Heart left ventricle (tissue), 16 donors: ENCODE data around the gene TTC12. TPM values are rescaled to one million over a fixed set of nuclear protein-coding genes. Genes with fewer than 3 reads are reported as not detected.

ENCODE experiments used
- ATAC-seq, 4 donors: fragments of 200-7000 bp; cut with Tn5 transposase; one replicate each; pipeline ENCODE4 v1.9.1; 2020 to 2022; ENCODE audit warnings: moderate library complexity in 4 of 4, mild to moderate bottlenecking in 3 of 4, moderate number of reproducible peaks in 1 of 4
- DNase-seq, 5 donors: peaks; one replicate each; pipeline ENCODE4 v3.0.0-alpha.2; 2020
- H3K27ac ChIP-seq, 12 donors: fragments of 200-600 bp; sonication (generic) in 4 of 12; one replicate each; pipeline versions ENCODE4 v1.5.0 to v1.8.0; 2016 to 2022; ENCODE audit warnings: mild to moderate bottlenecking in 2 of 12
- H3K27me3 ChIP-seq, 9 donors: fragments of 200-600 bp; sonication (generic) in 2 of 9; one replicate each; pipeline versions ENCODE4 v1.5.1 to v1.8.0; 2016 to 2022; ENCODE audit warnings: mild to moderate bottlenecking in 3 of 9
- H3K36me3 ChIP-seq, 9 donors: fragments of 200-600 bp; sonication (generic) in 2 of 9; one replicate each; pipeline versions ENCODE4 v1.5.0 to v1.8.0; 2018 to 2022; ENCODE audit warnings: mild to moderate bottlenecking in 2 of 9
- H3K4me1 ChIP-seq, 12 donors: fragments of 200-600 bp; sonication (generic) in 4 of 12; one replicate each; pipeline versions ENCODE4 v1.5.0 to v1.8.0; 2016 to 2022; ENCODE audit warnings: mild to moderate bottlenecking in 3 of 12
- H3K4me3 ChIP-seq, 12 donors: fragments of 200-600 bp; sonication (generic) in 4 of 12; one replicate each; pipeline versions ENCODE4 v1.5.0 to v1.8.0; 2017 to 2022; ENCODE audit warnings: mild to moderate bottlenecking in 9 of 12, moderate library complexity in 4 of 12
- H3K9me3 ChIP-seq, 12 donors: fragments of 200-600 bp; sonication (generic) in 4 of 12; one replicate each; pipeline versions ENCODE4 v1.5.0 to v1.8.0; 2016 to 2022; ENCODE audit warnings: mild to moderate bottlenecking in 1 of 12
- POLR2A ChIP-seq, 2 donors: fragments of 450-650 bp; IDR thresholded peaks; one replicate each; pipeline ENCODE4 v1.6.1; 2017; ENCODE audit warnings: antibody characterized with exemption in 2 of 2, mild to moderate bottlenecking in 2 of 2, moderate library complexity in 2 of 2
- WGBS, 4 donors: extraction: QIAGEN DNeasy Blood & Tissue Kit in 2 of 4; methylation state at CpG; one replicate each; pipeline versions ENCODE4 v1.1.5 to v1.1.7; 2013 to 2018; 5-methylcytosine and 5-hydroxymethylcytosine counted together
- intact Hi-C, 10 donors: fragments of 100-400 bp; cut with DNase I; formaldehyde crosslinking; loops; one replicate each; pipeline versions ENCODE4 v1.11.1 to v1.14.2; 2022
- polyA plus RNA-seq, 2 donors: library from polyadenylated mRNA; stranded (reverse); fragments of 200-250 nt; gene quantifications; one replicate each; pipeline ENCODE4 v1.2.3, GENCODE V29; 2013
- total RNA-seq, 9 donors: library from RNA; depleted of rRNA in 2 of 9; stranded (reverse); fragments of >200 nt in 2 of 9; fragmentation: NEBNext Ultra II Directional in 3 of 9; extraction: Animal tissue kit (Norgen Biotek cat#: 25700) in 3 of 9; gene quantifications; one replicate each; pipeline versions ENCODE4 v1.1.0 to v1.2.4, GENCODE V29; 2016 to 2023
- TF ChIP-seq, protein P1 (sequence below), 12 donors: fragments of 200-600 bp; sonication (generic) in 4 of 12; IDR thresholded peaks; one replicate each; pipeline versions ENCODE4 v1.5.0 to v1.8.0; 2018 to 2022; ENCODE audit warnings: antibody characterized with exemption in 12 of 12, mild to moderate bottlenecking in 5 of 12
- donor health status: ischemic (EF 13 %, LVEDD 7.1; RV severe dilation, severe dysfunction).
- donor health status: healthy with polysubstance abuse.
- donor health status: DM: no; HTN: yes; CAD: no.
- donor health status: DM: no; HTN: no; CAD: no.
- donor health status: ischemic (EF 25% LVEDD 6.9; RV normal size, moderate dysfunction).
- donor health status: ischemic (EF 25% LVEDD 5.7; RV mildly dilated, moderate dysfunction).
- donor health status: healthy.
- donor health status: DM: yes; HTN: yes; CAD: no.
- donor health status: ischemic (EF 35%, LVEDD 5.7; RV mildly dilated, moderate dysfunction).
- donor health status: nonischemic (EF 11% LVEDD 7.7; RV severe dilation, severe dysfunction).
- donor health status: DM: yes; HTN: yes; CAD: no.
- donor health status: PGD.
- donor health status: ischemic (EF 29% LVEDD 5.4; RV normal size, mild dysfunction).
- donor health status: nonischemic (EF 23%, LVEDD 6.1; RV moderate dilation, normal function).

TTC12 gene
- total and polyA plus RNA-seq, 11 donors, result 2.7 to 11.9 (median 6.9) TPM

DNA sequence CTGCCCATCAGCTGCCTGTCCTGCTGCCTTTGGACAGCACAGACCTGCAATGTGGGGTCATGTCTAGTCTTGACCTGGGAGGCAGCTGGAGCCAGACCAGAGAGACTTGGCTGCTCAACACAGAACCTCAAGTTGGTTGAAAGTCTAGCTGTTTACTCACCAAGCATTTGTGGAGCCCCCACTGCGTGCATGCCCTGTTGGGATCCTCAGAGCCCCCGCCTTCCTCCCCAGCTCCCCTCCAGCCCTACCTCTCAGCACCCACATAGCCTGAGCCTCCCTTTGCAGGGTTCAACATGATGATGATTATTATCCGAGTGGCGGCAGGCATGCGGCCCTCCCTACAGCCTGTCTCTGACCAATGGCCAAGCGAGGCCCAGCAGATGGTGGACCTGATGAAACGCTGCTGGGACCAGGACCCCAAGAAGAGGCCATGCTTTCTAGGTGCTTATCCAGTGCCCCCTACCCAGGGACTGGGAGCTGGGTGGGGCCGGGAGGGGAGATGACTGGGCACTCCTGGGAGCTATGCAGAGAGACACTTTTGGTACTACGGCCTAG lies 81.5 kb downstream of the TTC12 start:
- Histone ChIP-seq H3K36me3 (no peaks in the 10 kb centered on the region), H3K4me3 (no peak overlapping the region), H3K4me1 (no peaks in the 10 kb centered on the region), H3K27me3 (no peaks in the 10 kb centered on the region), H3K9me3 (no peaks in the 10 kb centered on the region), H3K27ac (no peak overlapping the region)
- 90 to 96% (median 95%) methylated on average over 8 to 9 of the region's 9 CpGs for WGBS, 4 donors
- intact Hi-C loops, result no loop called here
- TF ChIP-seq, protein P1, sequence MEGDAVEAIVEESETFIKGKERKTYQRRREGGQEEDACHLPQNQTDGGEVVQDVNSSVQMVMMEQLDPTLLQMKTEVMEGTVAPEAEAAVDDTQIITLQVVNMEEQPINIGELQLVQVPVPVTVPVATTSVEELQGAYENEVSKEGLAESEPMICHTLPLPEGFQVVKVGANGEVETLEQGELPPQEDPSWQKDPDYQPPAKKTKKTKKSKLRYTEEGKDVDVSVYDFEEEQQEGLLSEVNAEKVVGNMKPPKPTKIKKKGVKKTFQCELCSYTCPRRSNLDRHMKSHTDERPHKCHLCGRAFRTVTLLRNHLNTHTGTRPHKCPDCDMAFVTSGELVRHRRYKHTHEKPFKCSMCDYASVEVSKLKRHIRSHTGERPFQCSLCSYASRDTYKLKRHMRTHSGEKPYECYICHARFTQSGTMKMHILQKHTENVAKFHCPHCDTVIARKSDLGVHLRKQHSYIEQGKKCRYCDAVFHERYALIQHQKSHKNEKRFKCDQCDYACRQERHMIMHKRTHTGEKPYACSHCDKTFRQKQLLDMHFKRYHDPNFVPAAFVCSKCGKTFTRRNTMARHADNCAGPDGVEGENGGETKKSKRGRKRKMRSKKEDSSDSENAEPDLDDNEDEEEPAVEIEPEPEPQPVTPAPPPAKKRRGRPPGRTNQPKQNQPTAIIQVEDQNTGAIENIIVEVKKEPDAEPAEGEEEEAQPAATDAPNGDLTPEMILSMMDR (IDR thresholded peaks at IDR 0.05), result no peak
- no peak for TF ChIP-seq POLR2A (IDR thresholded peaks at IDR 0.05)
- DNase-seq (no peak), ATAC-seq (no peak)

DNA sequence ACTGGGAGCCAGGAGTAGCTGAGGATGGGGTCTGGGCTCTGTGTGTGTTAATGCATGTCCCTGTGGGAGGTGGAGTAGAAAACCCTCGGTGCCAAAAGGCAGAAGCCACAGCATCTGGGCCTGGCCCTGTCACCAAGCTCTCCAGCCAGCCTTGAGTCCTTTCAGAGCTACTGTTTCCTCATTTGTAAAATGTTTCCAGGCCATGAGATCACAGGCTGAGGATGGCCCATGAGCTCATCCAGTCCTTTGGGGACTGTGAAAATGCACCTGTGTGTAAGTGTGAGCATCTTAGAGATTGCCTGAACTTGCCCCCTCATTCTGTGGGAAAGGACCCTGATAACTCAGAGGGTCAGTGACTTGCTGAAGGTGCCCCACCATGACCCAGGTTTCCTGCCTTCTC lies 82.3 kb downstream of the TTC12 start:
- Histone ChIP-seq H3K36me3 (no peaks in the 10 kb centered on the region), H3K27me3 (no peaks in the 10 kb centered on the region), H3K4me3 (no peak overlapping the region), H3K27ac (no peak overlapping the region), H3K4me1 (no peaks in the 10 kb centered on the region), H3K9me3 (no peaks in the 10 kb centered on the region)
- intact Hi-C loops, result no loop called here
- TF ChIP-seq, protein P1 (IDR thresholded peaks at IDR 0.05), result no peak
- no peak for TF ChIP-seq POLR2A (IDR thresholded peaks at IDR 0.05)
- WGBS, 4 donors, result 17 to 50% (median 44%) methylated on average over 1 of the region's 1 CpG
- DNase-seq, result no peak
- ATAC-seq, result no peak

DNA sequence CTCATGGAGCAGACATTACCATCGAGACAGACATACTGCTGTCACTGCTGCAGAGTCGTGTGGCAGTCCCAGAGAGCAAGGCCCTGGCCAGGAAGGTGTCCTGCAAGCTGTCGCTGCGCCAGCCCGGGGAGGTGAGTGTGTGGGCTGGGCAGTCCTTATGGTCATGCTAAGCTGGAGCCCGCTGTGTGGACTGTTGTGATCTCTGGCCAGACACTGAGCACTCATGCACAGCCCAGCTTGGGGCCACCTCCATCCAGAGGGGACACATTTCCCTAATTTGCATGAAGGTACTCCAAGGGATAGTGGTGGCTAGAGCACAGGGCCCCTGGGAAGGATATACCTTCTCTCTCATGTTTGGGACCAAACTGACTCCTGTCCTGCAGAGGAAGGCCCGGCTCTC lies 82.8 kb downstream of the TTC12 start:
- no peak for ATAC-seq
- no peak for DNase-seq

DNA sequence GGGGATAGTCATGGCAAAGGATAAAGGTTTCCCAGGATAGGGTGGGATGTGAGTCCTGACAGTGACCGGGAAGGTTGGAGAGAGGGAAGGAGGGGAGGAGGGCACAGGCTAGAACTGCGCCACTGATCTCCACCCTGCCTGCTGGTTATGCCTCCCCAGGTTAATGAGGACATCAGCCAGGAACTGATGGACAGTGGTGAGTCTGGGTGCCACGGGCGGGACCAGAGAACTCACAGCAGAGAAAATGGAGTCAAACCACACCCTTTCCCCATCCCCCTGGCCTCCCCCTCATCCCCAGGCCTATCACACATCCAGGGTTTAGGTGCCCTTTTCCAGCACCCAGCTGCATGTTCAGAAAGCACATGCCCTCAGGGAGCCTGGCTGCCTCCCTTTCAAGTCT lies 83.4 kb downstream of the TTC12 start:
- ATAC-seq, result no peak
- intact Hi-C loops, result no loop called here

More for the DNA sequence above, 82.8 kb downstream of the TTC12 start:
- H3K4me3 ChIP-seq, result no peak overlapping the region
- no peak for TF ChIP-seq POLR2A (IDR thresholded peaks at IDR 0.05)
- intact Hi-C loops, result no loop called here
- no peak overlapping the region for H3K27ac ChIP-seq
- H3K36me3 ChIP-seq, result no peaks in the 10 kb centered on the region
- H3K4me1 ChIP-seq, result no peaks in the 10 kb centered on the region
- no peaks in the 10 kb centered on the region for H3K27me3 ChIP-seq
- 72 to 89% (median 79%) methylated on average over 3 to 7 of the region's 7 CpGs for WGBS, 4 donors
- H3K9me3 ChIP-seq, result no peaks in the 10 kb centered on the region

More for the DNA sequence above, 83.4 kb downstream of the TTC12 start:
- no peaks in the 10 kb centered on the region for H3K27me3 ChIP-seq
- no peak overlapping the region for H3K4me3 ChIP-seq
- TF ChIP-seq, protein P1 (IDR thresholded peaks at IDR 0.05), result no peak
- TF ChIP-seq POLR2A (IDR thresholded peaks at IDR 0.05), result no peak
- no peaks in the 10 kb centered on the region for H3K36me3 ChIP-seq
- no peaks in the 10 kb centered on the region for H3K4me1 ChIP-seq
- no peak for DNase-seq
- H3K27ac ChIP-seq, result no peak overlapping the region
- H3K9me3 ChIP-seq, result no peaks in the 10 kb centered on the region
- WGBS, 4 donors, result 95 to 98% (median 97%) methylated on average over 4 of the region's 4 CpGs
